Natural killer cell (primary cell): Measurements from ENCODE around the gene NXN. TPM values are rescaled to one million over a fixed set of nuclear protein-coding genes. Genes with fewer than 3 reads are reported as not detected.

Experiments
- ATAC-seq, 3 donors: fragments of 150-1000 bp in 2 of 3; fragments of 200-7000 bp in 1 of 3; cut with Tn5 transposase; 1 replicate in 1 of 3; 2 replicates in 2 of 3; pipeline ENCODE4 v1.10.0; 2021; ENCODE audit warnings: mild to moderate bottlenecking in 2 of 3, moderate library complexity in 2 of 3
- DNase-seq, 2 donors: peaks; one replicate each; pipeline versions ENCODE4 v3.0.0 to v3.0.0-alpha.2; 2013 to 2021; ENCODE audit warnings: mixed read lengths in 1 of 2
- H3K27ac ChIP-seq: one replicate; pipeline ENCODE4 v1.5.1; 2013; ENCODE audit warnings: mild to moderate bottlenecking, low read length
- H3K27me3 ChIP-seq: one replicate; pipeline ENCODE4 v1.6.1; 2013; ENCODE audit warnings: low read length; ENCODE audit not compliant: control insufficient read depth, insufficient read depth
- H3K36me3 ChIP-seq: one replicate; pipeline ENCODE4 v1.6.1; 2013; ENCODE audit warnings: low read length; ENCODE audit not compliant: control insufficient read depth, insufficient read depth
- H3K4me1 ChIP-seq: one replicate; pipeline ENCODE4 v1.6.1; 2013; ENCODE audit warnings: low read length; ENCODE audit not compliant: control insufficient read depth, insufficient read depth
- H3K4me3 ChIP-seq: one replicate; pipeline ENCODE4 v1.5.1; 2013; ENCODE audit warnings: low read length
- H3K9me3 ChIP-seq: one replicate; pipeline ENCODE4 v1.6.1; 2013; ENCODE audit warnings: low read length; ENCODE audit not compliant: control insufficient read depth, insufficient read depth
- H3K27ac Mint-ChIP-seq, 2 donors: one replicate each; pipeline ENCODE4 v1.8.0; 2022; ENCODE audit warnings: mild to moderate bottlenecking in 2 of 2, mixed read lengths in 2 of 2, moderate library complexity in 1 of 2
- H3K27me3 Mint-ChIP-seq, 2 donors: one replicate each; pipeline ENCODE4 v1.8.0; 2022; ENCODE audit warnings: low read depth in 2 of 2, mixed read lengths in 2 of 2
- H3K36me3 Mint-ChIP-seq: one replicate; pipeline ENCODE4 v1.8.0; 2022; ENCODE audit warnings: mixed read lengths
- H3K4me1 Mint-ChIP-seq, 2 donors: one replicate each; pipeline ENCODE4 v1.8.0; 2022; ENCODE audit warnings: mixed read lengths in 2 of 2
- H3K4me3 Mint-ChIP-seq: one replicate; pipeline ENCODE4 v1.8.0; 2022; ENCODE audit warnings: mild to moderate bottlenecking, moderate library complexity, mixed read lengths
- H3K9me3 Mint-ChIP-seq, 2 donors: one replicate each; pipeline ENCODE4 v1.8.0; 2022; ENCODE audit warnings: mixed read lengths in 2 of 2
- WGBS: methylation state at CpG from one replicate; pipeline ENCODE4 v1.1.7; 2013; ENCODE audit warnings: missing lambda C conversion rate; ENCODE audit not compliant: insufficient coverage; 5-methylcytosine and 5-hydroxymethylcytosine counted together
- intact Hi-C: fragments of 100-400 bp; cut with micrococcal nuclease; formaldehyde crosslinking; loops from one replicate; pipeline ENCODE4 v1.14.2; 2022
- total RNA-seq, 4 donors: library from RNA; stranded (reverse); fragments of 120-200 nt in 1 of 4; gene quantifications; one replicate each; pipeline versions ENCODE4 v1.2.3 to v1.2.4, GENCODE V29; 2013 to 2022
- TF ChIP-seq, protein P1 (sequence below): fragments of 200-600 bp; IDR thresholded peaks from one replicate; pipeline ENCODE4 v1.8.0; 2022; ENCODE audit warnings: antibody characterized with exemption

The NXN gene
- total RNA-seq, 3 donors from 2014 or later (not counting 1 experiment from before 2014, with no cell fraction given) = 0.14 to 0.55 TPM; not detected in 1

DNA sequence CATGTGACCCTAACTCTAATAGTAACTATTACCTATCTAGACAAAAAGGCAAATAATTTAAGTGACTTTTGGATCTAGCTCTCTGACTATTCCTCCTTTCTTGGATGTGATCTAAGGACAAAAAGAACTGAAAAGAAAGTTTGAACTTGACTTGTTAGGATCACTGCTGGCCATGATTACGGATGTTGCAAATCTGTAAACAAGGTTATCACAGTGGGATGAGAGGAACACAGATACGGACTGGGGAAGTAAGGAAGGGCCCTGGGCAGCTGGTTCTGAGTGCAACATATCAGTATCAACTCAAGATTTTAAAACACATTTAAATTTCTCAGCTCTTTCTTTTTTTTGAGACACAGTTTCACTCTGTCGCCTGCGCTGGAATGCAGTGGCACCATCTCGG lies 118.8 kb downstream of the NXN start:
- no peaks in the 10 kb centered on the region for H3K9me3 Mint-ChIP-seq
- no peaks in the 10 kb centered on the region for H3K36me3 Mint-ChIP-seq
- no peak overlapping the region for H3K4me3 ChIP-seq
- H3K27me3 ChIP-seq = no peaks in the 10 kb centered on the region
- no peaks in the 10 kb centered on the region for H3K4me1 Mint-ChIP-seq
- H3K4me3 Mint-ChIP-seq = no peak overlapping the region
- 93% methylated on average over 5 of the region's 5 CpGs for WGBS
- H3K9me3 ChIP-seq = no peaks in the 10 kb centered on the region
- H3K27ac ChIP-seq = no peak overlapping the region
- DNase-seq (no peak), ATAC-seq (no peak)
- TF ChIP-seq, protein P1, sequence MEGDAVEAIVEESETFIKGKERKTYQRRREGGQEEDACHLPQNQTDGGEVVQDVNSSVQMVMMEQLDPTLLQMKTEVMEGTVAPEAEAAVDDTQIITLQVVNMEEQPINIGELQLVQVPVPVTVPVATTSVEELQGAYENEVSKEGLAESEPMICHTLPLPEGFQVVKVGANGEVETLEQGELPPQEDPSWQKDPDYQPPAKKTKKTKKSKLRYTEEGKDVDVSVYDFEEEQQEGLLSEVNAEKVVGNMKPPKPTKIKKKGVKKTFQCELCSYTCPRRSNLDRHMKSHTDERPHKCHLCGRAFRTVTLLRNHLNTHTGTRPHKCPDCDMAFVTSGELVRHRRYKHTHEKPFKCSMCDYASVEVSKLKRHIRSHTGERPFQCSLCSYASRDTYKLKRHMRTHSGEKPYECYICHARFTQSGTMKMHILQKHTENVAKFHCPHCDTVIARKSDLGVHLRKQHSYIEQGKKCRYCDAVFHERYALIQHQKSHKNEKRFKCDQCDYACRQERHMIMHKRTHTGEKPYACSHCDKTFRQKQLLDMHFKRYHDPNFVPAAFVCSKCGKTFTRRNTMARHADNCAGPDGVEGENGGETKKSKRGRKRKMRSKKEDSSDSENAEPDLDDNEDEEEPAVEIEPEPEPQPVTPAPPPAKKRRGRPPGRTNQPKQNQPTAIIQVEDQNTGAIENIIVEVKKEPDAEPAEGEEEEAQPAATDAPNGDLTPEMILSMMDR = no peak
- H3K4me1 ChIP-seq = no peaks in the 10 kb centered on the region
- no peaks in the 10 kb centered on the region for H3K36me3 ChIP-seq
- H3K27ac Mint-ChIP-seq = no peak overlapping the region
- intact Hi-C loops = no loop called here
- peaks cover 5 to 13% of the 10 kb centered on the region in 2 donors for H3K27me3 Mint-ChIP-seq

DNA sequence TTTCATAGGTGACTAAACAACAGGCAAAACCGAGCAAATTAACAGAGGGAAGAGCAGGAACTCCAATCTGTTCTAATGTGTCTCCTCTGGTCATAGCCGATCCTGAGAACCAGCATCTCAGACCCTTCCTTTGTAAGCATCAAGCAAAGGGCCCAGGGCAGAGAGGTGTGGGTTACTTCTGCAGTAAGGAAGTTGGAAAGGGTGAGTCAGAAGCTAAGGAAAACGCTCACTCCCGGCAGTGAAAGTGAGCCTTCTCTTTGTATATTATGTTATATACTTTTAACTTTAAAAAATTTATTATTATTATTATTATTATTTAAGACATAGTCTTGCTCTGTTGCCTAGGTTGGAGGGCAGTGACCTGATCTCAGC lies 119.8 kb downstream of the NXN start:
- no peak overlapping the region for H3K27ac ChIP-seq
- H3K4me1 ChIP-seq = no peaks in the 10 kb centered on the region
- H3K27me3 Mint-ChIP-seq = peaks cover 4 to 11% of the 10 kb centered on the region in 2 donors
- no peaks in the 10 kb centered on the region for H3K27me3 ChIP-seq
- ATAC-seq = no peak
- H3K36me3 Mint-ChIP-seq = no peaks in the 10 kb centered on the region
- H3K4me1 Mint-ChIP-seq = no peaks in the 10 kb centered on the region
- WGBS = 85% methylated on average over 2 of the region's 4 CpGs
- no peaks in the 10 kb centered on the region for H3K36me3 ChIP-seq
- H3K9me3 ChIP-seq = no peaks in the 10 kb centered on the region
- no peak for DNase-seq
- H3K27ac Mint-ChIP-seq = no peak overlapping the region
- TF ChIP-seq, protein P1 = no peak
- H3K4me3 Mint-ChIP-seq = no peak overlapping the region
- no peaks in the 10 kb centered on the region for H3K9me3 Mint-ChIP-seq
- H3K4me3 ChIP-seq = no peak overlapping the region
- intact Hi-C loops = no loop called here

DNA sequence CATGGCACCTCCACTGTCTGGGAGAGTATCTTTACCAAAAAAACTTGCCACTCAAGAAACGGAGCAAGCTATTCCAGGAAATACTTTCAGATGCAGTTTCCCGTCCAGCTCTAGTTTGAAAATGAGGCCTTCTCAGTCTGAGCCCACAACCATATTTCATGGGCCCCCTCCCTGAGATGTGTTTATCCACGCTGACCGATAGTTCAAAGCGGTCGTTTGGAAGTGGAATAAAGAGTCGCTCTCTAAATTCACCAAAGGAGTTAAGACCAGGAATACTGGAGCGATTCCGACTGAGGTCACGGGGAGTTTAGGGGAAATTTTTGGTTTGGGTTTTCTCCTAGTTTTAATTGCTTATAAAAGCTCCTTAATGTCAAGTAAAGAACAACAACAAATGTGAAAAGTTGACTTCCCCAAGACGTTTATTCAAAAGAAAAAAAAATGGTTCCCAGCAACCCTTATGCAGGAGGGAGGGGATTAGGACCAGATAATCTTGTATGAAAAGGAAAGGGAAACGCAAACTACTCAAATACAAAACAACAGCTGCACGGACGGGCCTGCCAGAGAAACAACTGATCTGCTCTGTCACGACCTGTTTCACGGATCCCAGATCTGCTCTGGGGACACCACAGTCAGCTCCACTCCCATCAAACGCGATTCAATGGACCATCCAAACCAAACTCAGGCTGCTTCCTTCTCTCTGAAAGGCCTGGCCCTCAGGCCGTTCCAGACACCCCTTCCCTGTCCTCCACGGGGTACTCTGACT lies 120.3 kb downstream of the NXN start:
- no peak for ATAC-seq
- TF ChIP-seq, protein P1 = no peak
- H3K4me1 Mint-ChIP-seq = no peaks in the 10 kb centered on the region
- Histone ChIP-seq H3K36me3 (no peaks in the 10 kb centered on the region), H3K27me3 (no peaks in the 10 kb centered on the region), H3K27ac (no peak overlapping the region), H3K9me3 (no peaks in the 10 kb centered on the region), H3K4me3 (no peak overlapping the region), H3K4me1 (no peaks in the 10 kb centered on the region)
- H3K4me3 Mint-ChIP-seq = no peak overlapping the region
- DNase-seq = no peak
- H3K9me3 Mint-ChIP-seq = no peaks in the 10 kb centered on the region
- H3K27me3 Mint-ChIP-seq = peaks cover 4 to 5% of the 10 kb centered on the region in 2 donors
- no peaks in the 10 kb centered on the region for H3K36me3 Mint-ChIP-seq
- no peak overlapping the region for H3K27ac Mint-ChIP-seq
- WGBS = 85% methylated on average over 18 of the region's 20 CpGs
- intact Hi-C loops = no loop called here

DNA sequence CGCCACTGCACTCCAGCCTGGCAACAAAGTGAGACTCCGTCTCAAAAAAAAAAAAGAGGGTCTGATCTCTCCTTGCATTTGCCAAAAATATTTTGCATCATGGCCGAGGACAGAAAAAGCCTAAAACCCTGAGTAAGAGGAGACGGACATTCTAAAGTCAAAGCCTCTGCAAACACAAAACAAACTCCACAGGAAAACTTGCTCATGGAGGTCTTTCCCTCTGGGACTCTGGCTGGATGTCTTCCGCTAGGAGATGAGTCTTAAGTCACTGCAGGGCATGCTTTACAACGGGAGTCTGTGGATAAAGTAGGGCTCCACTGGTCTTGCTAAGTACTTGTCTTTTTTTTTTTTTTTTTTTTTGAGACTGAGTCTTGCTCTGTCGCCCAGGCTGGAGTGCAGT lies 123.4 kb downstream of the NXN start:
- no peak overlapping the region for H3K27ac Mint-ChIP-seq
- no peak for DNase-seq
- Histone ChIP-seq H3K9me3 (no peaks in the 10 kb centered on the region), H3K4me3 (no peak overlapping the region), H3K27ac (no peak overlapping the region), H3K4me1 (no peaks in the 10 kb centered on the region), H3K27me3 (no peaks in the 10 kb centered on the region), H3K36me3 (no peaks in the 10 kb centered on the region)
- TF ChIP-seq, protein P1 = no peak
- peaks cover 0 to 6% of the 10 kb centered on the region in 2 donors for H3K27me3 Mint-ChIP-seq
- ATAC-seq = no peak
- H3K4me1 Mint-ChIP-seq = no peaks in the 10 kb centered on the region
- no peaks in the 10 kb centered on the region for H3K9me3 Mint-ChIP-seq
- no peak overlapping the region for H3K4me3 Mint-ChIP-seq
- WGBS = 91% methylated on average over 7 of the region's 7 CpGs
- intact Hi-C loops = no loop called here
- H3K36me3 Mint-ChIP-seq = no peaks in the 10 kb centered on the region
